ENCODE results near the gene FIGNL1.
A peak's percentile ranks its signal among the peaks of the same experiment; 100 is the strongest.

The FIGNL1 gene, protein sequence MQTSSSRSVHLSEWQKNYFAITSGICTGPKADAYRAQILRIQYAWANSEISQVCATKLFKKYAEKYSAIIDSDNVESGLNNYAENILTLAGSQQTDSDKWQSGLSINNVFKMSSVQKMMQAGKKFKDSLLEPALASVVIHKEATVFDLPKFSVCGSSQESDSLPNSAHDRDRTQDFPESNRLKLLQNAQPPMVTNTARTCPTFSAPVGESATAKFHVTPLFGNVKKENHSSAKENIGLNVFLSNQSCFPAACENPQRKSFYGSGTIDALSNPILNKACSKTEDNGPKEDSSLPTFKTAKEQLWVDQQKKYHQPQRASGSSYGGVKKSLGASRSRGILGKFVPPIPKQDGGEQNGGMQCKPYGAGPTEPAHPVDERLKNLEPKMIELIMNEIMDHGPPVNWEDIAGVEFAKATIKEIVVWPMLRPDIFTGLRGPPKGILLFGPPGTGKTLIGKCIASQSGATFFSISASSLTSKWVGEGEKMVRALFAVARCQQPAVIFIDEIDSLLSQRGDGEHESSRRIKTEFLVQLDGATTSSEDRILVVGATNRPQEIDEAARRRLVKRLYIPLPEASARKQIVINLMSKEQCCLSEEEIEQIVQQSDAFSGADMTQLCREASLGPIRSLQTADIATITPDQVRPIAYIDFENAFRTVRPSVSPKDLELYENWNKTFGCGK

DNA sequence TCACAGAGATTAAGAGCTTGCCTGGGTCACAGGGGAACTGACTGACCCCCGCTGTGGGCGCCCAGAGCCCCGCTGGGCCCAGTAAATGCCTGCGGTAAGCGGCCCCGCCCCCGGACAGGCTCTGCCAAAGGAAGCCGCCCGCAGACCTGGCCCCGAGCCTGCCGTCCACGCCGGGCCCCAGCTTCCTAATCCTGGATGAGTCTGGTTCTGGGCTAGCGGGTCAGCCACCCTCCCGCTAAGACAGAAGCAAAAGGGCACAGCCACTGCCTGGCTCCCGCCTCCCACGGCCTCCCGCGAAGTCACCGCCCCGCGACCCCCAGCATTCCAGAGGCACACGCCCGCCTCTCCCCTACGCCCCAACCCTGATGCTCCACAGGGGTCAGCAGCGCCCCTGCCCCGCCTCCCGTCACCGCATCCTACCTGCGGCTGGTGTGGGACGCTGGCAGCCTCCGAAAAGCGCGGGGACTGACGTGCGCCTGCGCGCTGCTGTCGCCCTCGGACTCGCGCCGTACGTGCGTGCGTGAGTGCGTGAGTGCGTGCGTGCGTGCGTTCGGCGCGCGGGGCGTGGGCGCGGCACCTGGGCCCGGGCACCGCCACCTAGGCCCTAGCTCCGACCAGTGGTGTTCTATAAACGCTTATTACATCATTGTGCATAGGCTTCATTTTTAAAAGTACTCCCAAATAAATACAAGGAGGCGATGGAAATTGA lies at the start of gene FIGNL1:
Gene FIGNL1 (minus strand): TSS at position 470 of the 709 bp plus-strand sequence. CDS start 3,063 bp downstream, outside the sequence.
- DNase-seq, result peak; percentile 62

DNA sequence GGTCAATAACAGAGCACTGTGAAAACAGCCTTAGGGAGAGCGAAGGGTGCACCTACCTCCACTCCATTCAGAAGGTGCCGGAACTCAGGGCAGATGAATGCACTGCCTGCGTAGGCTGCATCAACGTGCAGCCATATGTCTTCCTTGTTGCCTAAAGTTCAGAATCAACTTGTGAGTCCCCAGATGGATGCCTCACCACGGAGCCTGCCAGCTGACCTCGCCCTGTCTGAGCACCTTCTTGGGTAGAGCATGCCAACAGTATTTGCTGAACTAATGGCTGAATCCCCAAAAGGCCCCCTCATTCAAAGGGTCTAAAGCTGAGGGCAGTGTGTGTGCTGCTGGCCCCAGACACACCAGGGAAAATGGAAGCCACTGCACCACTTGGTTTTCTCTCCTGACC lies 48.9 kb upstream of the FIGNL1 start:
- no peak for DNase-seq

DNA sequence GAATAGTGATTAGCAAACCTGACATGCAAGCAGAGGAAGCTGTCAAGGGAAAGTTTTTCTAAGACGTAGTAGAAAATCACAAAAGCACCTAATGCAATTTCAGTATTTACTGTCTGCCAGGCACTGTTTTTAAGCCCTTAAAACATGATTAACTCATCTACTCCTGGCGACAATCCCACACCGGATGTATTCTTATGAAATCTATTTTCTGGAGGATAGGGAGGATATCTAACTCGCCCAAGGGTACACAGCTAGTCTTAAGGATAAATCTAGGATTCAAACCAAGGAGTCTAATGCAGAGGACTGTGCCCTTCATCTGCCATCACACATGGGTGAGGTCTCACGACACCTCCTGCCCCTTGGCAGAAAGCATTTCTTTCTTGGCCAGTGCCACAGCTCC lies 47.8 kb upstream of the FIGNL1 start:
- no peak for DNase-seq

DNA sequence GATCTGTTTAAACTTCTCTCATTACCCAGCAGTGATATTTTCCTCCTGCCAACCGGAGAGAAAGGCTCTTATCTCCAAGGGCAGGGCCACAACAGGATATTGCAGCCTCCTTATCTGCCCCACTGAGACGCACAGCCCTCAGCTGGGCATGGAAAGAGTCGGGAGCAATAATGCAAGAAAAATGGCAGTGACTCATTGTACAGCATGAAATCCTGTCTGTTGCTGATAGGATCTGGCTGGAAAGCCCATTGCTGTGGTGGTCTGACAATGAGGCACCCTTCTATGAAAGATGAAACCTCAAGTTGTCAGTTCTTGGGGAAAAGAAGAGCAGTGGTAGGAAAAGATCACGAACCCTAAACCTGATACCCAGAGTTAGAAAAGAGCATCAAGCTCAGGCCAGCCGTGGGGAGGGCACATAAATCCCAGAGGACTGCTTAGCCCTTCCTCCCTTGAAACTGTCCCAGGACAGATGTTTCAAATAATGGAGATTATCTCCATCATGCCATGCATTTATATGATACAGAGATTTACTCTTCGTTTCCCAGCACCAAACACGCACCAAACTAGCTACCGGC lies 47.0 kb upstream of the FIGNL1 start:
- no peak for DNase-seq

DNA sequence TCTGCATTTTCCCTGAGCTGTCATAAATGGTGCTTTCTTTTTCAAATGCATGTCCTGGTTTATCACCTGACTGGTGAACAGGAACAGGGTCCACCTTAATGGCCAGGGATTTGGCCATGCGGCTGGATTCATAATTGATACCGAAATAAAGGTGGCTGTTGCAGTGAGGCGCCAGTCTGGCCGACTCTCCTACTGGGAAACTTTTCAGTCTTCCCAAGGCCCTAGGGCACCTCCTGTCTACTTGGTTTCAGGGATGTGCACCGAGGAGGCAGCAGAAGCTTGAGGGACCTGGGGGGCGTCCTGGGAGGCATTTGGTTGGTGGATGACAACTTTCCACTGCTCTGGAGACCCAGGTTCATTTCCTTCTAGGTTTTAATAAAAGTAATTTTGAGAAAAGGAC lies 46.4 kb upstream of the FIGNL1 start:
- DNase-seq, result no peak

DNA sequence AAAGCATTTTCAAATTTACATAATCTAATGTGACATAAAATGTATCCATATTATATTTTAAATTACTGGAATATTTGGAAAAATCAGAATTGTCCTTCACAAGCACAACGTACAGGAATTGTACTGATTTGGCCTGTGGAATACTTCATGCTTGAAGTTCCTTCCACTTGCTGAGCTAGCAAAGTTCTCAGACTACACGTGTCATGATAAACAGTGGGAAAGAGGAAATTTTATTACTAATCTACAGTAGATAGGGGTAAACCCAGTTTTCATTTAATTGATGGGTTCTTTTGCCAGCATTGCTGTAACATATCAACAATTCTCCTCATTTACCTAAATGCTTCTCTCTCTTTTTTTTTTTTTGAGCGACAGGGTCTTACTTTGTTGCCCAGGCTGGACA lies 45.6 kb upstream of the FIGNL1 start:
- DNase-seq, result no peak

DNA sequence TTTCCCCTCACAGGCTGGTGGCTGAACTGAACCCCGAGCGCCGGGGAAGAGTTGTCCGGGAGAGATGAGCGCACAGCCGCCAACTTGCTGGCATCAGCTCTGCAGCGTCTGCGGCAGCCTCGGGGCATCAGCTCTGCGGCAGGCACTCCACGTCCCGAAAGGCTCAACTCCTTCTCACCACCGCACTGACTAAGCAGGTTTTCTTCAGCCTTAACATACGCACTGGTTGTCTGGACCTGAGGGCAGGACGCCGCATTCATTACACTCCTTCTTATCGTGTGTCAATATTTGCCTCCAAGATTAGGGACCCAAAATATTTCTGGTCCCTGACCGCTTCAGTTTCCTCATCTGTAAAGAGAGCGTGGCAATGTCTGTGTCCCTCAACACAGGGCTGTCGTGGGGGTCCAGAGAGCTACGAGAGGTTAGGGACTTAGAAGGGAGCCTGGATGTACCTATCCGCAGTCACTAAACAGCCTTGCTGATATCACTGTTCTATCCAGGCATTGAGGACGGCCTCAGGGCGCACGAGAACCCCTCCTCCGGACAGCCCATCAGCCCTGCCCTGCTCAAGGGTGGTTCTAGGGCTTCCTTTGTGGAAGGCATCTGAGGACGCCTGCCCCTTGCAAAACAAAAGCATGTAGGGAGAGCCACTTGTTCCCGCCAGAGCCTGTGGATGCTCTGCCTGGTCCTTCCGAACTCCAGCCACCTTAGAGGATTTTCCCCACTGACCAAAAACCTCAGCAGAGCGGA lies 42.8 kb upstream of the FIGNL1 start:
- DNase-seq, result no peak

DNA sequence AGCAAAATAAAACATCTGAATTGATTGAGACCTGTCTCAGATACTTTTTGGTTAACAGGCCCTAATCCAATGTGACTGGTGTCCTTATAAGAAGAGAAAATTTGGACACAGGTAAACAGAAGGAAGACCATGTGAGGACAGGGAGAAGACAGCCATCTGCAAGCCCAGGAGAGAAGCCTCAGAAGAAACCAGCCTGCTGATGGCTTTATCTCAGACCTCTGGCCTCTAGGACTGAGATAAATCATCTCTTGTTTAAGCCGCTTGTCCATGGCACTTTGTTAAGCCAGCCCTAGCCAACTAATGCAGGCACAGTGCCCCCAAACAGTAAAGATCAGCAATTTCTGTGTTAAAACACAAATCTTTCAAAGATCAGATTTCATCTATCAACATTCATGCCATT lies 41.8 kb upstream of the FIGNL1 start:
- DNase-seq, result no peak

DNA sequence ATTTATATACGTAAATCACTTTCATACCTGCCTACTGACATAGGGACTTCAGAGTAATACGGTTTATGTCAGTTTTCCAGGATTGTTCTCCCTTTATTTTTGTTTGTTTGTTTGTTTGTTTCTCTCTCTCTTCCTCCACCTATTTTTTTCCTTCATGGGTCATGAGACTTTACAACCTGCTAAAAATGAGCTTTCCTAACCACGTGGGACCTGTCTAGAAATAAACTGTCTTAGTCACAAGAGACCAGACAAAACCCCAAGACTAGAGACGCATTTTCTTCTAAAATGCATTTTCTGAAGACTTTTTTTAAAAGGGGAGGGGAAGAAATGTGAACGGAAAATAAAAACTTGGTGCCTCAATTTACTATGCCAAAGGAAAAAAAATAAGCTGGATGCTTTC lies 41.1 kb upstream of the FIGNL1 start:
- DNase-seq, result no peak

DNA sequence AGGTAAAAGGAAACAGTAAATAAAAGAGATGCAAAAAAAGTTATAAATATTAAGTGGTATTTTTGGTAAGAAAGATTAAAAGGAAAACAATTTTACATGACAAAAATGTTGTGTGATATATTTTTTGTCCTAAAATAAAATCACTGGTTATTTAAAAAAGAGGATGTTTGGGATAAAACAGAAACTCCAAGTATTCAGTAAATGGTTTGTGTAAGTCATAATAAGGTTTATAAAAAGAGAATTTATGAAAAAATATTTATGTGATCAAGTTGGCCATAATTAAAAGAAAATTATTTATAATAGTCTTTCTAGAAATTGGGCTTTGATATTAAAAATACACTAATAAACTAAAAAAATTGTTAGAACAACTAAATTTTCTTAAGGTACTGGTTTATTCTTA lies 38.2 kb upstream of the FIGNL1 start:
- DNase-seq, result no peak

DNA sequence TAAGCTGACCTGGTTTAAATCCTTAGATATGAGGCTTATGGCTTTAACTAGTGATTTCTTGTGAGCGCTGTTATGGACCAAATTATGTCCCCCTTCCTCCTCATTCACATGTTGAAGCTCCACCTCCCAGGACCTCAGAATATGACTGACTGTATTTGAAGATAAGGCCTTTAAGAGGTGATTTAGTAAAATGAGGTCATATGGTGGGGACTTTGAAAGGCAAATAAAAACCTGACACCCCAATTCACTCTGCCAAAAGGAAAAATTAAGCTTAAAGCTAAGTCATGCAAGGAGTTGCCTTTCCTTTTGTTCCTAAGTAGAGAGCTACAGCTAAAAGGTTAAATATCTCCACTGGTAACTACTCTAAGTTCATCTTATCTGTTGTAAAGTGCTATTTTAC lies 36.4 kb upstream of the FIGNL1 start:
- no peak for DNase-seq

DNA sequence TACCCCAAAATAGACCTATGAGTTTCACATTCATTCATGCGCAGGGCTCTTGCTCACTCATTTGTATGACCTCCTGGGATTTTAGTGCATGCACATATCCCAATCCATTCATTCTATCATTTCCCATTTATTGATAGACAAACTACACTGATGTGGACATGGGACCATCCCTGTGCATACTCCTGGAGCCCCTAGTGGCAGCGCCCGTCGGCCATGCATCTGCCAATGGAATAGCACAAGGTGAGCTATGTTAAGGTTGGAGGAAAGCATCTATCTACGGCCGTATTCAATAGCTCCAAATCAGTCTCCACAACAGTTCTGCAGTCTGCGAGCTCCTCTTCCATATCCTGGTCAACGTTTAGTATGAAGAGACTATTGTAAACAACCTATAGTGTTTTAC lies 31.7 kb upstream of the FIGNL1 start:
- no peak for DNase-seq

DNA sequence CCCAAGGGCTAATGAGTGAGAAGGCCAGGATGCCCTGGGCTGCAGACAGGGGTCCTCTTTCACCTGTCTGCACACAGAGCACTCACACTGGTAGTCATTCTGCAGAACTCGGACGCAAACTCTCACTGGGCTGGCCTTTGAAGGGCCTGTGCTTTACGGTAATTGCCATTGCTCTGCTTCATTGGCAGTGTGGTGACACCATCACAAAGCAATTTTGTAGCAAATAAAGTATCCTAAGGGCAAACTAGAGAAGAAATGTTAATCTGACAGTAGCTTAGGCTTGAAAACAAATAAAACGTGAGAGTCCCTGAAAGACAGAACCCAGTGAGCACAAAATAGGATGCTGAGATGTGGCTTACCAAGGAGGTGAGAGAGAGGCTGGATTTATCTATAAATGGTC lies 30.6 kb upstream of the FIGNL1 start:
- no peak for DNase-seq

DNA sequence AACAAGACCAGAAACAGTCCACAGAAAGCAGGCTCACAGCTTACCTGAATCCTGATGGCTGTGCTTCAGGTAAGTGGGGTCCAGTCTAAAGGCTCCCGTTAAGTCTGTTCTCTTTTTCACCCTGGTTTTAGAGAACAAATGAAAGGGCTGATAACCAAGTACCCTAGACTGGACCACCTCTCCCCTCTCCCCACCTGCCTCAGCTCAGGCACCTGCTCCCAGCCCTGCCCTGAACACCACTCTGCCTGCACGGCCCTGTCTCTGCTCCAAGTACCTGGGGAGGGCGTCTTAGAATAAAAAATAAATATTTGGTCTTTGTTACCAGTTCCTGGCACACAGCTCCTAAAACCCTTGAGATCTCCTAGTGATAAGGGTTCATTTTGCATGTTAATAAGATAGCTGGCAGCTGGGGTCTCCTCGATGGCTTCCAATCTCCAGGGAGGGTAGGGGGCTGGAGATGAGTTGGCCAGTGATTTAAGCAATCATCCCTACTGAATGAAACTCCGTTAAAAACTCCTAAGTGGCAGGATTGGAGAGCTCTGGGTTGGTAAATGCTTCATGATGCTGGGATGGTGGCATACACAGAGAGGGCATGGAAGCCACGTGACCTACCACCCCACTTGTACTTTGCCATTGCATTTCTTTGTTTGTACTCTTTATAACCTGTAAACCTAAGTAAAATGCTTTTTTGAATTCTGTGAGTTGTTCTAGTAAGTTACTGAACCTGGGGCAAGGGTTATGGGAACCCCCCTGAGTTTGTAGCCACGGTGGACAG lies 29.8 kb upstream of the FIGNL1 start:
- DNase-seq, result peak; percentile 76

DNA sequence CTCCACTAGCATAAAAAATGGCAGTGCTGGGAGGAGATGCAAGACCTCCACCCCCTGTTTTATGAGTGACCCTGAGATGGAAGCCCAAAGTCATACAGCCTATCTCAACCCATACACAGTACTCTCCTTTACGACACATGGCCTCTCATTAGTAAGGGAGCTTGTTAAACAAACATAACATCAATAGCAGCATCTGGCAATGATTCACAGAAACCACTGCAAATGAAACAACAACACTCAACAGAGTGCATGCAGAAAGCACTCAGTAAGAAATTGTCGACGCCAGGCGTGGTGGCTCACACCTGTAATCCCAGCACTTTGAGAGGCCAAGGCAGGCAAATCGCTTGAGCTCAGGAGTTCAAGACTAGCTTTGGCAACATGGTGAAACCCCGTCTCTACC lies 27.5 kb upstream of the FIGNL1 start:
- DNase-seq, result peak; percentile 56

DNA sequence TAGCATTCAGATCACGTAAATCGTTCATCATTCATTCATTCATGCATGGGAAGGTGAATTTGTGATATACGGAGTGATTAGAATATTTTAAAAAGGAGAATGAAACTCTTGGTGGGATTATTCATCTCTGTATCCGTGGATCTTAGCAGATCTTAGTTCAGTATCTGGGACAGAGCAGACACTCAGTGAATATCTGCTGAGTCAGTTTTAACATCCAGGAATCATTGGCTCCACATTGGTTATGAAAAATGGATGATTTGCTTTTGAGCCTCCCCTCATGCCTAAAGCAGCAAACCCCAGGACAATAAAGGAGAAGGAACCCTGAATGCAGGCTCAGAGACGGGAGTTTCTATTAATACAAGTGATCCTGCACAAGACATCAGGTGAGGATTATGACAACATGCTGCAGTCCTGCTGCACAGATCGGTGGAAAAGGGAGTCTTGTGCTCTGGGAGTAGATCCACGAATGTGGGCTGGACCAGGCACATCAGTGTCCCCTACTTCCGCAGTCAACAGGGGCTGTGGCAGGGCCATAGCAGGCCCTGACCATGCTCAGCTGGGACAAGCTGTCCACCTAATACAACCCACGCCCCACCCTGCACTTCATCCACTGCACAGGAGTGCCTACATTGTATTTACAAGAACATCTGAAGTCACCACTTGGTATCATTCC lies 26.9 kb upstream of the FIGNL1 start:
- DNase-seq, result no peak

DNA sequence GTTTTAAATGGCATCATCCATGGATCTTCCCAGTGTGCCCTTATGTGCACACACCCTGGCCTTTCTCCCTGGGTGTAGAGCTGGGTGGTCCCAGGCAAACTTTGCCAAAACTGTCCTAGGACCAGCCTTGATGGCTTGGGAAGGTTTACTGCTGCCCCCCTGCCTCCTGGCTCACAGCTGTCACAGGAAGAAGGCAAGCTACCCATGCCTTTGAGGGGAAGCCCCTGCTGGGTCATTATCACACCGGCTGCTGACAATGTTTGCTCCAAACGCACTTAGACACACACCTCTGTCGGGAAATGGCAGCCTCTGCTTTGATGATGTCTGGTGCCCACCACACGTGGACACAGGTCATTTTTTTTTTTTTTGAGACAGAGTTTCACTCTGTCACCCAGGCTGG lies 25.2 kb upstream of the FIGNL1 start:
- DNase-seq, result no peak

DNA sequence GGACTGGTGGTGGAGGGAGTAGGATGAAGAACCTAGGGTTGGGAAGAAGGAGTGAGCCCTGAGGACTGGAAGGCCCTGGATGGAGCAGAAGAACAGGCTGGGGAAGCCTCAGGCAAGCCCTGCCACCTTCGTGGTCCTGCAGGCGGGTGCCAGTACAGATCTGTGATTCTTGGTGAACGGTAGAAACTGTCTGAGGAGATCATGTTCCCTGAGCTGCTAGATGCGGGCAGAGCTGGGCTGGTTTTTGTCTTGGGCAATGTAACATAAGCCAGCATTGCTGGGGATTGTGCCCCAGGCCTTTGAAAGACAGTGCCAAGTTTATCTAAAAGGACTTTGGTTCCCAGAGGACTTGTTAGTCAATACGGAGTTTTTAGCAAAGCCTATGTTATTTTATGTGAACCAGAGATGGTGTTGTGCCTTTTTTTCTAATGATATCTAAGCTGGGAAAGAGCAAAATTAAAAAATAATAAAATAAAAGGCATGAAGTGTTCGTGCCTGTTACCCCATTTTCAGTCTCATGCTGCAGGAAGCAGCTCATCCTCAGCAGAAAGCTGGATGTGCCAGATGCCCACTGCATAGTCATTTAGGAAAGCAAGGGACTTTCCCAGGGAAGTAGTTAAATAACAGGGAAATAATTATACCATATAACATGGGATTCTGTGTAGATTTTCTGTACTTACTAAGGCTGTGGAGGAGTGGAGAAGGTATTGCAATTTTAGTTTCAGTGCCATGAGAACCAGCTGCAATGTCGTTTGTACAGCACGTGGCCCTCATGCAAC lies 24.4 kb upstream of the FIGNL1 start:
- no peak for DNase-seq

DNA sequence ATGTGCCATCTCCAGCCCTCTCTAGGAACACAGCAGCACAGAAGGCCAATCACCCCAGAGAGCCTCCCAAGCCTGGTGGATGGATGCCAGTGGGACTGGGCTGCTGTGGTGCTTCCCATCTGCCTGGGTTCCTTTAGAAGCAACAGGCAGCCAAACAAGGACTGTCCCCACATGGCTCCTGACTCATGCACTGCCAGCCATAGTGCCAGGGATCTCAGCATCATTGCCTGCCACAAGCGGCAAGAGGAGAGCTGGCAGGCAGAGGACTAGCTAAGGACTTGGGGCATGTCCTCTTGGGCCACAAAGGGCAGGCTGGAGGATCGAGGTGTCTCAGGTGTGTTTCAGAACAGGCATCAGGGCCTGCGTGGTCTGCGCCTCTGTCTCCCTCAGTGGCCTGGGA lies 23.4 kb upstream of the FIGNL1 start:
- no peak for DNase-seq

DNA sequence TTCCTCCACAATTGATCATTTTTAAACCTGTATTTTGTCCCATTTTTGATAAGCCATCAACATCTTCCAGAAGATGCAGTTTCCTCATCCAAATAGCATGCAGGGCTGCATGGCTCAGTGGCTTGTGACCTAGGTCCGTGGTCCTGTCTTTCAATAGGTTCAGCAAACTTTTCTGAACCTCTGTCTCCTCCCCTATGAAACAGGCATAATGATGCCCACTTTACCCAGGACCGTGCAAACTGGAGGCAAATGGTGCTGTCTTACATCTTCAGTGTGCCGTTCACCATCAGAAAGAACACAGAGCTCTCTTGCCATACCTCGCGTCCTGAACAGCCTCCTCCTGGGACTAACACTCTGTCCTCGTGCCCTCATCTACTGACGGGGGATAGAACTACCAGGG lies 22.3 kb upstream of the FIGNL1 start:
- DNase-seq, result no peak

DNA sequence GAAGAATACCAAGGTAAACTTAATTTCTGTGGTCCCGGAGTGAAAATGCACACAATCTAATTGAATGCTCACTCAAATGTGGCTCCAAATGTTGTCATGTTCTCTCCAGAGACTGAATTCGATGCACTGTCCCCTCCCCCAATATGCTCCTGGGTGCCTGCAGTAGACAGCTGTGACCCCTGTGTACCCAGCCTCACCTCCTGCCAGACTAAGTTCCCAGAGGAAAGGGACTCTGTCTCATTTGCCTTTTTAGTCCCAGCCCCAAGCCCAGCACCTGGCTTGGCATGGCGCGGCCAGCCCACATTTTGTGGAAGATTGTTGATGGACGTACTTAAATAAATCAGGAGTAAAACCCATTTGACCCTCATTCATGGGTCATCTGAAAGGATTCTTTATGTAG lies 21.8 kb upstream of the FIGNL1 start:
- no peak for DNase-seq

Measured in NCI-H2029 treated with DMSO at 0.1 percent for 48 hours (cell line).